Lower leg skin (tissue), 3 donors: ENCODE measurements around the gene PCDHGC4.

ENCODE experiments used
- POLR2A ChIP-seq, 2 donors: fragments of 450-650 bp; IDR thresholded peaks; one replicate each; pipeline ENCODE4 v1.6.1; 2016 to 2017; ENCODE audit warnings: antibody characterized with exemption in 2 of 2, mild to moderate bottlenecking in 1 of 2, moderate library complexity in 1 of 2
- TF ChIP-seq, protein P1 (sequence below), 3 donors: fragments of 450-650 bp; IDR thresholded peaks; one replicate each; pipeline ENCODE4 v1.5.1; 2016; ENCODE audit warnings: antibody characterized with exemption in 3 of 3, mild to moderate bottlenecking in 3 of 3, moderate library complexity in 2 of 3

DNA sequence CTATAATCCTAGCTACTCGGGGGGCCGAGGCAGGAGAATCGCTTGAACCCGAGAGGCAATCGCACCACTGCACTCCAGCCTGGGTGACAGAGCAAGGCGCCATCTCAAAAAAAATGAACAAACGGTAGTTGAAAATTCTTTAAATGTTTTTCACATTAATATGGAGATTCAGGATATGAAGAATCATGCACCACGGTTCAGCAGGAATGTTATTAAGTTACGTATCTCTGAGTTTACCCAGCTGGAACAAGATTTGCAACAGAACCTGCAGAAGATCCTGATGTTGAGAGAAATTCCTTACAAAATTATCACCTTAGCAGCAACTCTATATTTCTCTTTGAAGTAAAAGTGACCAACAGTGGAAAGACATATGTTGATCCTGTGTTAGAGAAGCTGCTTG is 44.5 kb upstream of the PCDHGC4 start:
- TF ChIP-seq, protein P1, sequence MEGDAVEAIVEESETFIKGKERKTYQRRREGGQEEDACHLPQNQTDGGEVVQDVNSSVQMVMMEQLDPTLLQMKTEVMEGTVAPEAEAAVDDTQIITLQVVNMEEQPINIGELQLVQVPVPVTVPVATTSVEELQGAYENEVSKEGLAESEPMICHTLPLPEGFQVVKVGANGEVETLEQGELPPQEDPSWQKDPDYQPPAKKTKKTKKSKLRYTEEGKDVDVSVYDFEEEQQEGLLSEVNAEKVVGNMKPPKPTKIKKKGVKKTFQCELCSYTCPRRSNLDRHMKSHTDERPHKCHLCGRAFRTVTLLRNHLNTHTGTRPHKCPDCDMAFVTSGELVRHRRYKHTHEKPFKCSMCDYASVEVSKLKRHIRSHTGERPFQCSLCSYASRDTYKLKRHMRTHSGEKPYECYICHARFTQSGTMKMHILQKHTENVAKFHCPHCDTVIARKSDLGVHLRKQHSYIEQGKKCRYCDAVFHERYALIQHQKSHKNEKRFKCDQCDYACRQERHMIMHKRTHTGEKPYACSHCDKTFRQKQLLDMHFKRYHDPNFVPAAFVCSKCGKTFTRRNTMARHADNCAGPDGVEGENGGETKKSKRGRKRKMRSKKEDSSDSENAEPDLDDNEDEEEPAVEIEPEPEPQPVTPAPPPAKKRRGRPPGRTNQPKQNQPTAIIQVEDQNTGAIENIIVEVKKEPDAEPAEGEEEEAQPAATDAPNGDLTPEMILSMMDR (IDR thresholded peaks at IDR 0.05) = no peak
- no peak for TF ChIP-seq POLR2A (IDR thresholded peaks at IDR 0.05)
